Heart left ventricle (tissue), 13 donors: ENCODE measurements around the gene SLC1A7.

Experiments used
- CTCF ChIP-seq, 12 donors: fragments of 200-600 bp; sonication (generic) in 4 of 12; IDR thresholded peaks; one replicate each; pipeline versions ENCODE4 v1.5.0 to v1.8.0; 2018 to 2022; ENCODE audit warnings: antibody characterized with exemption in 12 of 12, mild to moderate bottlenecking in 5 of 12
- POLR2A ChIP-seq, 2 donors: fragments of 450-650 bp; IDR thresholded peaks; one replicate each; pipeline ENCODE4 v1.6.1; 2017; ENCODE audit warnings: antibody characterized with exemption in 2 of 2, mild to moderate bottlenecking in 2 of 2, moderate library complexity in 2 of 2
- donor health status: ischemic (EF 13 %, LVEDD 7.1; RV severe dilation, severe dysfunction).
- donor health status: DM: no; HTN: yes; CAD: no.
- donor health status: DM: no; HTN: no; CAD: no.
- donor health status: ischemic (EF 25% LVEDD 6.9; RV normal size, moderate dysfunction).
- donor health status: ischemic (EF 25% LVEDD 5.7; RV mildly dilated, moderate dysfunction).
- donor health status: ischemic (EF 35%, LVEDD 5.7; RV mildly dilated, moderate dysfunction).
- donor health status: nonischemic (EF 11% LVEDD 7.7; RV severe dilation, severe dysfunction).
- donor health status: DM: yes; HTN: yes; CAD: no.
- donor health status: PGD.
- donor health status: ischemic (EF 29% LVEDD 5.4; RV normal size, mild dysfunction).
- donor health status: nonischemic (EF 23%, LVEDD 6.1; RV moderate dilation, normal function).

GRCh38 chr1:53061859-53062707 lies 80.4 kb downstream of the SLC1A7 start, which contains the start of gene PODN:
- TF ChIP-seq POLR2A (IDR thresholded peaks at IDR 0.05) (no peak), CTCF (IDR thresholded peaks at IDR 0.05) (no peak)
